NCI-H2029 (cell line): ENCODE measurements around the gene PLAA.

Source experiments
- DNase-seq: peaks from one replicate; lab custom pipeline; 2025; lab: John Stamatoyannopoulos, UW

Gene PLAA

DNA sequence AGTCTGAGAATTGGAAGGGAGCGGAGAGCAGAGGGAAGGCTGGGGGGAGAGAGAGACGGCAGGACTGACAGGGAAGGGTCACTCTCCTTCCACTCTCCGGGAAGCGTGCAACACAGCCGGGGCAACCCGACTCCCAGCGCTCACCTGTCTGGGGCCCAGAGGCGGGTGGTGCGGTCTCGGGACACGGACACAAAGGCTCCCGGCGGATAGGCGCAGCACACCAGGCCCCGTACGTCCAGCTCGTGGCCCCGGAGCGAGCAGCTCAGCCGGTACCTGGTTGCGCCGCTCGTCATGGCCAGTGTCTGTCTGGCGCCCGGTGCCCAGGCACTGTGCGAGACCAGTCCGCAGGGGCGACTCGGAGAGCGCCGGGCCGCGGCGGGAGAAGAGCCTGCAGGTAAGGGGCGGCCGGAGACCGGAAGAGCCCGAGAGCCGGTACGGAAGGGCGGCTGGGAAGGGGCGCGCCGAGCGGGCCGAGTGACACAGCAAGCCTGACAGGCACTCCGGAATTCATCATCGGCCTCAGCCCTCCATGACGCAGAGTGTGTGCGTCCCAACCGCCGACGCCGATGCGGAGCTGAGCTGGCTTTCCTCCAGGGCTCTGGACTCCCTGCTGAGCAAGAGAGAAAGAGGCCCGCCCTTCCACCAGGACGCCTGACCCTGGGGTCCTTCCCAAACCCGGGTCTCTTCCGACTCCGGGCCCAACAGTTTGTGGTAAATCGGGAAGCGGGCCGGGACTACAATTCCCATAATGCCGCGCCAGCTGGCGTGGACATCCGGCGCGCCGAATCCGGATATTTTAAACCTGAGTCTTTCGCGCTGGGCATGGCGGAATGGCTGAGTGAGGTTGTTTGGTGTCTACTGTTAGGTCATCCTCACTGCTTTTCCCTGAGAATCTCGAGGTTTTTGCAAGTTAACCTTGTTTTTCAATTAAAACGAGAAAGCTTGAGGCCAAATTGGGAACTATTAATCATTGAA is at the start of gene PLAA:
Gene PLAA (minus strand): TSS at position 490 of the 975 bp plus-strand sequence. CDS start 197 bp downstream, at position 293.
- peak; percentile 88 for DNase-seq

GRCh38 chr9:26995810-26996209 is 48.8 kb upstream of the PLAA start:
- no peak for DNase-seq

DNA sequence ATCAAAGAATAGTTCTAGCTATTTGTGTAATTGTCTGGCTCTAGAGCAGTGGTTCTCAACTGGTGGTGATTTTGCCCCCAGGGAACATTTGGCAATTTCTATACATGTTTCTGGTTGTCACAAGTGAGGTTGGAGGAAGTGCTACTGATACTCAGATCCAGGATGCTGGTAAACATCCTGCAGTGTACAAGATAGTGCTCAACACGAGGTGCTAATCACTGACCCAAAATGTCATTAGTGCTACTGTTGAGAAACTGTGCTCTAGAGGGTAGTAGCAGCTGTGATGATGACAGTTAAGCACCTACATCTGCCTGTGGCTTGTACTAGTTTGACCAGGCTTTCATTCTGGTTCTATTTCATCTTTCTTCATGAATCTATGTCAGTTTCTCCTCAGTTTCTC is 36.3 kb upstream of the PLAA start:
- DNase-seq = no peak

GRCh38 chr9:26975728-26976707 is 29.0 kb upstream of the PLAA start:
- no peak for DNase-seq

DNA sequence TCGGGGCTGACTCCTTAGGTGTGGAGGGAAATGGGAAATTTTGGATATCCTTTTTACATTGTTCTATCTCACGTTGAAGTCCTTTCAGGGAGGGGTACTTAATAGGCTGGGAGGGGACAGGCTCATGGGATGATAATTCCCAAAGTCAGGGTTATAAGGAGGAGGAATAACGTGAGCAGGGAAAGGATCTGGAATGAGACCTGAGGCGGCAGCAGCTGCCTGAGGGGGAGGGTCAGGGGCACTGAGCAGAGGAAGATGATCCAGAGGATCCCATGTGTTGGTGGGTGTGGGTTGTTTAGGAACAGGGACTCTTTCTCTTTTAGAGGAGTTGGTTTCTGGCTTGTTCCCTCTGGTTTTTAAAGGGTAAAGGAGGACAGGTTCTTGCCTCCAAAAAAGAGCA is 27.9 kb upstream of the PLAA start:
- no peak for DNase-seq

- DNase-seq = no peak
These were observed 26.9 kb upstream of the PLAA start for GRCh38 chr9:26973989-26974388.

DNA sequence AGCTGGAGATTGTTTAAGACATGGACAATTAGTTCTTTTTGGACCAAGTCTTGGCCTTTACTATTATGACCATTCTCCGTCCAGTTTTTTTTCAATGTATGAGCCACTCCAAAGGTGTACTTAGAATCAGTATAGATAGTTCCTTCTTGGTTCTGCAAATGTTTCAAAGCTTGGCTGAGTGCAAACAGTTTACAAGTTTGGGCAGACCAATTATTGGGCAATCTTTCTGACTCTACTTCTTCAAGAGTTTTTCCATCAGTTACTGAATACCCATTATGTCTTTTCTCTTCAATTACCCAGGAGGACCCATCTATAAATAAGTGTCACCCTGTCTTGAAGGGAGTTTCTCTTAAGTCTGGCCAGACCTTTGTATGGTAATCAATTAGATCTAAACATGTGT is 24.7 kb upstream of the PLAA start:
- DNase-seq = no peak

- DNase-seq = no peak
These were observed 9.8 kb upstream of the PLAA start for GRCh38 chr9:26956860-26957233.

GRCh38 chr9:26955921-26956859 is 9.1 kb upstream of the PLAA start, which contains the start of gene IFT74:
Gene IFT74, plus strand, starts transcription at chr9:26956412. Its CDS starts 5,556 bp downstream, at chr9:26961968.
- peak; percentile 95 for DNase-seq

DNA sequence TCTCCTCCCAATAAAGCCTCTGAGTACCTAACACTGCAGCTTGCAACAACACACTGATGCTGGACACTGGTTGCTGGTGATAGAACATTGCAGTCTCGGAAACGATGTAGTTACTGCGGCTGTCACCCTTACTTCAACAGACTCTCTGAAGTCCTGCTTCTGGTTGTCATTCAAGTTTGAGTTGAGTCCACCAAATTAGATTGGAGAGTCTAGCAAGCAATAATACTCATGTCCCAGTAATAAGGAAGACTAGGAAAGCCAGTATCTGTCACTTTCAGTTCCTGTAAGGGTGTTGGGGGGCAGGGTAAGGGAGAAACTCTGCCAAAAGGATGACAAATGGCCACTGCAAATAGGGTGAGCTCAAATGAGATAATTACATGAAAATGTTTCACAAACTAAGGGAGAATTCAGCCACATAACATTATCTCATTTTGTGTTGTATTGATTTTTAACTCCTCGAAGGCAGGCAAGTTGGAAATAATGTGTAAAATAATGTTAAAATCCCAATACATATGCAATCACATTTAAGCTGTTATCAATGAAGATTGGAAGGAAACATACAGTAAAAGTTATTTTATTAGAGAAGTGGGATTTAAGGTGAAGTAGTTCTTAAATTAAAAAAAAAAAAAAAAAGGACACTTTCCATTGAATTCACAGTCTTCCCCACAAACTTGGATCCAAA is 8.3 kb upstream of the PLAA start:
- no peak for DNase-seq

DNA sequence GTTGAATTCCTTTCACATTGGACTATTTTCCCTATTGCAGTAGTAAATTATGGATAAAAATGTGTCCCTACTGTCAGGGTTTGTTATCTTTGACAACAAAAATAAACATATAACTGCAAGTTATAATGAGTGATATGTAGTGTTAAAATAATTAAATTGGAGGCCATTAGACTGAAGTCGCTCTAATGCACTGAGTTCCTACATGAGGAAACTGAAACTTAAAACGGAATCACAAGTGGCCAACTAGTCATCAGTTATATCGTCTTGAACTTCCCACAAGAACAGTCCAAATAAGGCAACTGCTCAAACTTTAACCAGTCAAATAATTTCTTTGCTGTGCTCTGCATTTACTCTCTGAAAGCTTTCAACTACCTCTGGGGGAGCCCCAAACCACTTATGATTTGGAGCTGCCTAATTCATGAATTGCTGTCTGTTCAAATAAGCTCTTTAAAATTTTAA is 7.0 kb upstream of the PLAA start:
- DNase-seq = no peak

- no peak for DNase-seq
These were observed 4.8 kb upstream of the PLAA start for GRCh38 chr9:26951794-26952193.

DNA sequence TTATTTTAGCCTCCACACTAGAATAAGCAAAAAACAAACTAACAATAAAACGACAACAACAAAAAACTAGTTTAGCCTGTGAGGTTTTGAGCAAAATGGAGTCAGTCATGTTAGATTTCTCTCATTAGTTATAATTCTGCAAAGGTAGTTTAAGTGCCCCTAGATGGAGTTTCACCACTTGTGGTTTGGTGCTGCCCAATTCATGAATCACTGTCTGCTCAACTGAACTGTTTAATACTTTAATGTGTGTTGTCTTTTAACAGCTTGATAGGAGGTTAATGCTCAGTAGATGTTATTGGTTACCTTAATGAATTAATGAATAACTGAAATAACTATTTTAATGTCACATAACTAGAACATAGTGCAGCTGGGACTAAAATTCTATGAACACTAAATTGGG is 3.5 kb upstream of the PLAA start:
- no peak for DNase-seq

DNA sequence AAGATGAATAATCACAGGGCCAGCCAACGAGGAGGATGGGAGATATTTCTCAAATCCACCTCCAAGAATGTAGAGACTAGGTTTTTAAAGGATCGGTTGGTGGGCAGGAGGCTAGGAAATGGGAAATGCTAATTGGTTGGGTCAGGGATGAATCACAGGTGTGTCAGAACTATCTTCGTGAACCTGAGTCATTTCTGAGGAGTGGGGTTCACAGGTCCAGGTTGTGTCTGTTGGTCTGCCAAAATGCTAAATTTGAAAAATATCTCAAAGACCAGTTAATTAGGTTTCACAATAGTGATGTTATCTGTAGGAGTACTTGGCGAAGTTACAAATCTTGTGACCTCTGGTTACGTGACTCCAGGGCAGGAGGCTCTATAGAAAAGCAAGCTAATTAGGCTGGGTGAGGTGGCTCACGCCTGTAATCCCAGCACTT is 2.6 kb upstream of the PLAA start:
- DNase-seq = no peak

DNA sequence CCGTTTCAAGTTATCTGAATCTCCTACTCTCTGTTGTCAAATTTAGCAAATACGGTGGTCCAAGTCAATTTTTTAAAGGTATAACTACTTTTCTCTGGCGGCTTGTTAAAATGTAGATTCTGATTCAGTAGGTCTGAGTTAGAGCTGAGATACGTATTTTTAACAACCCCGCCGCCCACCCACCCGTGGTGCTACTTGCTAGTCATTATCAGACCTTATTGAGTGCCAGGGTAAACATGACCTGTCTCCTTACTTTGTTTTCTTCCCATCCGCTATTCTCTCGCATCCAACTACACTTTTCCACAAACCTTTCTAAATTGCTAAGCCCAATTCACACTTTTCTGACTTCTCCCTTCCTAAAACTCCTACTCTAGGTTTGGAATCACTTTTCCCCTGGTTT is 694 bp upstream of the PLAA start:
- no peak for DNase-seq

DNA sequence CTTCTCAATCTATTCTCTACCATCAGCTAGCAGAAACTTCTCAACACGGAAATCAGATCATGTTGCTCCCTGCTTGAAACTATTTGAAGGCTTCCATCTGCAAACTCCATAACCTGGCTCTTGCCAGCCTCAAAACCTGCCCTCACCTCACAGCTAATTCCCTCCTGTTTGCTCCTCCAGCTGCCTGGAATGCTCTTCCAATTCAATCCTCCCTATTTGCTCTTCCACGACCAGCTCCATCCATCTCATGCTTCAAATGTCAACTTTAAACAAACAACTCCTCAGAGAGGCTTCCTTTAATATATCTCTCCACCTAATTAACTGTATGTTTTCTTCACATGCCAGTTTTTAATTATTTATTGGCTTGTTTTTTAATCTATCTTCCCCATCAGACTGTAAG is 1.5 kb downstream of the PLAA start:
- no peak for DNase-seq

- DNase-seq = no peak
These were observed 6.3 kb downstream of the PLAA start for GRCh38 chr9:26940779-26941178.

GRCh38 chr9:26939955-26940711 is 6.9 kb downstream of the PLAA start:
- DNase-seq = no peak

- no peak for DNase-seq
These were observed 9.1 kb downstream of the PLAA start for GRCh38 chr9:26937816-26938371.

DNA sequence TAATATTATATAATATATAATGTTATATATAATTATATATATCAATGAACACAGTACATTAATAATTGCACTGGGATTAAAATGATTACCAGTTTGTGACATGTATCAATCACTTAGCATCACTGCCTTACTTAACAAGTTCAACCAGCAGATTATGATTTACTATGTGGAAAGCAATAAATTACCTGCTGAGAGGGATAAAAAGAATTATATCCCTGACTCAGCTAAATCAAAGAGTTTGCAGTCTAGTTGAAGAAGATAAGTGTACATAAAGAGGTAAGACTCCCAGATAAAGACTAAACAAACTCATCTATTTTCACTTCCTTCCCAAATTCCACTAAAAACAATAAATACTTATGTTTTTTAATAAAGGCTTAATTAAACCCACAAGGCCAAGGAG is 11.2 kb downstream of the PLAA start:
- no peak for DNase-seq
